Iris pigment epithelial cell (primary cell): ENCODE data around the gene C8A.

Experiments used
- DNase-seq: peaks from one replicate; pipeline ENCODE4 v3.0.0-alpha.2; 2011; ENCODE audit warnings: low read depth

The C8A gene

GRCh38 chr1:56854521-56855099 lies at the start of gene C8A:
Gene C8A, plus strand, starts transcription at chr1:56854797. Its CDS starts 105 bp downstream, at chr1:56854902.
- DNase-seq = no peak

GRCh38 chr1:56806804-56807203 lies 47.8 kb upstream of the C8A start:
- DNase-seq = no peak

GRCh38 chr1:56808410-56808809 lies 46.2 kb upstream of the C8A start:
- DNase-seq = no peak

- no peak for DNase-seq
These were observed 43.3 kb upstream of the C8A start for GRCh38 chr1:56811331-56811730.

- DNase-seq = no peak
These were observed 40.4 kb upstream of the C8A start for GRCh38 chr1:56814205-56814604.

GRCh38 chr1:56816264-56816663 lies 38.3 kb upstream of the C8A start:
- no peak for DNase-seq

- no peak for DNase-seq
These were observed 37.7 kb upstream of the C8A start for GRCh38 chr1:56816909-56817308.

GRCh38 chr1:56817716-56818463 lies 36.7 kb upstream of the C8A start:
- DNase-seq = no peak

GRCh38 chr1:56819387-56819899 lies 35.2 kb upstream of the C8A start, which contains the start of gene FYB2:
Gene FYB2, minus strand, starts transcription at chr1:56819404. Its CDS starts 114 bp downstream, at chr1:56819290.
- DNase-seq = no peak

- DNase-seq = peak; percentile 69
These were observed 33.7 kb upstream of the C8A start for GRCh38 chr1:56820755-56821461.

- peak; percentile 26 for DNase-seq
These were observed 33.2 kb upstream of the C8A start for GRCh38 chr1:56821462-56821797.

- DNase-seq = no peak
These were observed 30.3 kb upstream of the C8A start for GRCh38 chr1:56824271-56824670.

- no peak for DNase-seq
These were observed 29.7 kb upstream of the C8A start for GRCh38 chr1:56824938-56825337.

GRCh38 chr1:56825436-56825835 lies 29.2 kb upstream of the C8A start:
- no peak for DNase-seq

- no peak for DNase-seq
These were observed 26.9 kb upstream of the C8A start for GRCh38 chr1:56827711-56828110.

GRCh38 chr1:56830052-56830451 lies 24.5 kb upstream of the C8A start:
- DNase-seq = no peak

- peak; percentile 96 for DNase-seq
These were observed 22.5 kb upstream of the C8A start for GRCh38 chr1:56831871-56832693.

GRCh38 chr1:56833088-56833487 lies 21.5 kb upstream of the C8A start:
- no peak for DNase-seq

- DNase-seq = no peak
These were observed 20.3 kb upstream of the C8A start for GRCh38 chr1:56834137-56834900.

GRCh38 chr1:56835657-56836056 lies 18.9 kb upstream of the C8A start:
- DNase-seq = no peak

GRCh38 chr1:56836359-56836758 lies 18.2 kb upstream of the C8A start:
- DNase-seq = no peak
